Measurements from ENCODE around the gene TOM1L2.

GRCh38 chr17:17866897-17867296, 105.3 kb downstream of the TOM1L2 start:
- TF ChIP-seq, protein P1, sequence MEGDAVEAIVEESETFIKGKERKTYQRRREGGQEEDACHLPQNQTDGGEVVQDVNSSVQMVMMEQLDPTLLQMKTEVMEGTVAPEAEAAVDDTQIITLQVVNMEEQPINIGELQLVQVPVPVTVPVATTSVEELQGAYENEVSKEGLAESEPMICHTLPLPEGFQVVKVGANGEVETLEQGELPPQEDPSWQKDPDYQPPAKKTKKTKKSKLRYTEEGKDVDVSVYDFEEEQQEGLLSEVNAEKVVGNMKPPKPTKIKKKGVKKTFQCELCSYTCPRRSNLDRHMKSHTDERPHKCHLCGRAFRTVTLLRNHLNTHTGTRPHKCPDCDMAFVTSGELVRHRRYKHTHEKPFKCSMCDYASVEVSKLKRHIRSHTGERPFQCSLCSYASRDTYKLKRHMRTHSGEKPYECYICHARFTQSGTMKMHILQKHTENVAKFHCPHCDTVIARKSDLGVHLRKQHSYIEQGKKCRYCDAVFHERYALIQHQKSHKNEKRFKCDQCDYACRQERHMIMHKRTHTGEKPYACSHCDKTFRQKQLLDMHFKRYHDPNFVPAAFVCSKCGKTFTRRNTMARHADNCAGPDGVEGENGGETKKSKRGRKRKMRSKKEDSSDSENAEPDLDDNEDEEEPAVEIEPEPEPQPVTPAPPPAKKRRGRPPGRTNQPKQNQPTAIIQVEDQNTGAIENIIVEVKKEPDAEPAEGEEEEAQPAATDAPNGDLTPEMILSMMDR (IDR thresholded peaks at IDR 0.05 in 4 of 5, conservative IDR thresholded peaks at IDR 0.05 in 1 of 5) = no peak
- TF ChIP-seq POLR2A (IDR thresholded peaks at IDR 0.05) = no peak
